Kidney tubule cell (primary cell): Measurements from ENCODE around the gene LRRC37A.
"Not testable (repeated sequence)": the region's sequence is repeated elsewhere in the genome, so short reads cannot be mapped to it uniquely, and the experiment has no call there.

ENCODE experiments used
- DNase-seq: peaks from one replicate; pipeline ENCODE4 v3.0.0-alpha.2; 2018; ENCODE audit warnings: low spot score

Gene LRRC37A

DNA sequence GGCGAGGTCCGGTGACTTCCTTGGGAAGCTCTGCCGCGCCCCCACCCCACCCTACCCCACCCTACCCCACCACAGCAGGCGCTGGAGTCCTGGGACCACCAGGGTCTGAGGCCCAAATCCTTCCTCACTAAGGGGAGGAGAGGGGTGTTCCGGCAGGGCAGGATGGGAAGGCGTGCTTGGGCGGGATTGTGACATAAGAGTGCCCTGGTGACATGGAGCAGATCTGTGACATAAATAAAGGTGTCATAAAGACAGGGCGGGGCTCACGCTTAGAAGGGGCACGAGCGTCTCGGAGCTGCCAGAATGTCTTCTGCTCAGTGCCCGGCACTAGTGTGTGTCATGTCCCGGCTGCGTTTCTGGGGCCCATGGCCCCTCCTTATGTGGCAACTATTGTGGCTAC is at the start of gene LRRC37A:
Gene LRRC37A, plus strand, starts transcription at position 301 of the 400 bp plus-strand sequence. Its CDS starts 3 bp downstream, at position 304.
- not testable (repeated sequence) for DNase-seq

DNA sequence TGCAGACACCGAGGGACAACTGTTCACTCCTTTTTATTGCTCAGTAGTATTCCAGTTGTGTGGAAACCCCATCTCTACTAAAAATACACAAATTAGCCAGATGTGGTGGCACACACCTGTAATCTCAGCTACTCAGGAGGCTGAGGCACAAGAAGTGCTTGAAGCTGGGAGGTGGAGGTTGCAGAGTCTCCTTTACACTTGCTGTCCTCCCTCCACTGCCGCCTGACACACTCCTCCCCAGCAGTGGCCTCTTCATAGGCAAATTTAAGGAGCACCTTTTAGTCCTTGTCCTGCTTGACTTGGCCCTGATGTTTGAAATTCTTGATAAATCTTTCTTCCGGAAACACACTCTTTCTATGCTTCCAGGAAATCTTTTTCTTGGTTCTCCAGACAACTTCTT is 45.8 kb upstream of the LRRC37A start:
- not testable (repeated sequence) for DNase-seq

DNA sequence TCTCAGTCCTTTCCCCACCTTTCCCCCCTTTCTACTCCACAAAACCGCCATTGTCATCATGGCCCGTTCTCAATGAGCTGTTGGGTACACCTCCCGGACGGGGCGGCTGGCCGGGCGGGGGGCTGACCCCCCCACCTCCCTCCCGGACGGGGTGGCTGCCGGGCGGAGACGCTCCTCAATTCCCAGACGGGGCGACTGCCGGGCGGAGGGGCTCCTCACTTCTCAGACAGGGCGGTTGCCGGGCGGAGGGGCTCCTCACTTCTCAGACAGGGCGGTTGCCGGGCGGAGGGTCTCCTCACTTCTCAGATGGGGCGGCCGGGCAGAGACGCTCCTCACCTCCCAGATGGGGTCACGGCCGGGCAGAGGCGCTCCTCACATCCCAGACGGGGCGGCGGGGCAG is 42.1 kb upstream of the LRRC37A start:
- DNase-seq, result not testable (repeated sequence)

DNA sequence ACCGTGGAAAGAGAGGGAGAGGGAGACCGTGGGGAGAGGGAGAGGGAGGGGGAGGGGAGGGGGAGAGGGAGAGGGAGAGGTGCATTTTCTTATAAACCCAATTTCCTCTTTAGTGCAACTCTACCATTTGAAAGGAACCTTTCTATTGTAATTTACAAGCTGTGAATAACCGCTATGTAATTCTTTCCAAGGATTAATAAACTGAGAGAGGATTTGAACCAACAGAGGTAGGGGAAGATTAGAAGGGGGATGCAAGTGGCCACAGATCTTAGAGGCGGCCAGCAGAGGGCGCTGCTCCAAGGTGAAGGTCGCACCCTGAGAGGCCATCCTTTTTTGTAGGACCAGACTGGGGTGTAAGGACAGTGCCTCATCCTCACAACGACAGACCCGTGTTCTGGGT is 41.2 kb upstream of the LRRC37A start:
- DNase-seq, result peak; percentile 74

DNA sequence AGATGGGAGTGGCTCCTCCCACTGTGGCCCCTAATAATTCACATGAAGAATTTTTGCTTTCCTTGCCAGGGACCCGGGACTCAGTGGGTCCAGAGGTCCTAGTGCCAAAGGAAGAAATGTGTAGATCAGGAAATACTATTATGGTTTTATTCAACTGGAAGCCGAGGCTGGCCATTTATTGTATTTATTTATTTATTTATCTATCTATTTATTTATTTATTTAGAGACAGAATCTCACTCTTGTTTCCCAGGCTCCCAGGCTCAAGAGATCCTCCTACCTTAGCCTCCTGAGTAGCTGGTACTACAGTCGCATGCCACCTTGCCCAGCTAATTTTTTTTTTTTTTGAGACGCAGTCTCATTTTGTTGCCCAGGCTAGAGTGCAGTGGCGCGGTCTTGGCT is 40.7 kb upstream of the LRRC37A start:
- not testable (repeated sequence) for DNase-seq

DNA sequence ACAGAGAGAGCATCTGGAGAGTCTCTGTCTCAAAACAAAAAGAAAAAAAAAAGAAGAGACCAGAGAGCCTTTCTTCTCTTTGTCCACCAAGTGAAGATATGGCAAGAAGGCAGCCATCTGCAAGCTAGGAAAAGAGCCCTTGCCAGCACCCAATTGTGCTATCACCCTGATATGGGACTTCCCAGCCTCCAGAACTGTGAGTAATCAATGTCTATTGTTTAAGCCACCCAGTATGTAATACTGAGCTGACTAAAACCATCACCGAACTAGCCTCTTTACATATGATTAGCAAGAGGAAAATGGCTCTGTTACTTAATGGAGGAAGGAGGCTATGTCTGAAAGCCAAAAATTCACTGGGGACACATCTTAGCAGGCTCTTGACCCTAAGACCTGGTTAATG is 38.6 kb upstream of the LRRC37A start:
- DNase-seq, result not testable (repeated sequence)

DNA sequence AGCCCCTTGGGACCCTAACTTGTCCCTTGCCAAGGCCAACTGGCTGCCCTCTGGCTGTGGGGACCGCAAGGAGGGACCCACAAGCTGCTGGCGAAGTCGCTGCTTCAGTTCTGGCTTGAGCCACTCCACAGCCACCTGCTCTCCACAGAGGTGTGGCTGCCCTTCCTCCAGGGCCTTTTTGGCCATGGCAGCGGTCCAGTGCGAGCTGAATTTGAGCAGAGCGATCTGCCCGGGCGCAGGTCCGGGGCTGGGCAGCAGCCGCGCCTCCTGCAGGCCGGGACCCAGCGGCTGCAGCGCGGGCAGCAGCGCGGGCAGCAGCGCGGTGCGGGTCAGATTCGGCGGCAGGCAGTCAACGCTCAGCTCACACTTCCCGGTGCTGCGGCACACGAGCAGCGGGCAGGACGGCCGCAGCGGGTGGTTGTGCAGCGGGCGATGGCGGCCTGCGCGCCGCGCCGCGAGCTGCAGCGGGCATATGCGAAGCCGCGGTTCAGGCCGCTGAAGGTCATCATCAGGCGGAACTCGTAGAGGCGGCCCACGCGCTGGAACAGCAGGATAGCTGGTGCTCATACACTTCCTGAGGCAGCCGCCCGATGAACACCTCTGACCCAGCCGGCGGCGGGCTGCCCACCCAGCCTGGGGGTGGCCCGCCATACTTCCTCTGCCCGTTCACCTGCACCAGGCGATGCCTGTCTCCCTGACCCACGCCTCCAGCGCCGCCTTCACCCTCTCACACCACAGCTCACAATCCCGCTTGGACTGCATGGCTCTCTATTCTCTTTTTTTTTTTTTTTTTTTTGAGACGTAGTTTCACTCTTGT is 34.9 kb upstream of the LRRC37A start:
- DNase-seq, result peak; percentile 58

DNA sequence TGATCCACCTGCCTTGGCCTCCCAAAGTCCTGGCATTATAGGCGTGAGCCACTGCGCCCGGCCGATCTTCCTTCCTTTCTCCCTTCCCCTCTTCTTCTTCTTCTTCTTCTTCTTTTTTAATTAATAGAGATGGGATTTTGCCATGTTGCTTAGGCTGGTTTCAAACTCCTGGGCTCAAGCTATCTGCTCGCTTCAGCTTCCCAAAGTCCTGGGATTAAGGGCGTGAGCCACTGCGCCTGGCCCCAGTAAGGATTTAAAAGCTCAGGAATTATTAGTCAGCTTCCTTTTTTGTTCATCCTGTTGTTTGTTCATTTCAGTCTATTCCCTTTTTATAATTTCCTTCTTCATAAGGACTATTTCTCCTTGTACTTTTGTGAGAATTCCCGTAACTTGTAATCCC is 32.7 kb upstream of the LRRC37A start:
- no peak for DNase-seq

DNA sequence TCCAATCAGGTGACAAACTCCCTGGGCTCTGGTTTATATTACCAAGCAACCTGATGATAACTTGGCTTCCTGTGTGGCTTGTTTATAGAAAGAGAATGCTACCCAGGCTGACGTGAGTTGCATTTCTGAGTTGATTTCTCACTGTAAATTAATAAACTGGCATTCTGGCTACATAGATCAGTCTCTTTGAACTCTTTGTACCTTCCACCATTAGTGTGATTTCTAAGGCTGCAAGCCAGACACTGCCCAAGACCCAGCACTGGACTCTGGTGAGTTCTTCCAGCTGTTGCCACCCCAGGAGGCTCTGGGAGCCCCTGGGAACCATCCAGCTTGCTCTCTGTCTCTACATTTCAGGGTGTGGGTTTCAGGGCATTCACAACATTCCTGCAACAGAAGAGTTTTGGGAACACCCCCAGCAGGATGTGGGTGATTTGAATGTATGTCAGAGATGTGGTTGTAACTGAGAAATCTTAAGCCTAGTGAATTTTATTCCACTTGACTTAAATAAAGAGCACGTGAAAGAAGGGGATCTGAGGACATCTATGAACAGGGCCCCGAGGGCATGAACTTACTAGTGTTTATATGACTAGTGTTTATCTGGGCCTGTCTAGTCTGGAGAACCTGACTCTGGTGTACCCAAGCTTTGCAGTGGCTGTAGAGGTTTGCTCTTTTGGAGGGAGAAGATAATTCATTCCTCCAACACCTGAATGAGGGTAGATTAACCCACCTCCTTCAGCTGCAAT is 30.3 kb upstream of the LRRC37A start:
- DNase-seq, result peak; percentile 93

DNA sequence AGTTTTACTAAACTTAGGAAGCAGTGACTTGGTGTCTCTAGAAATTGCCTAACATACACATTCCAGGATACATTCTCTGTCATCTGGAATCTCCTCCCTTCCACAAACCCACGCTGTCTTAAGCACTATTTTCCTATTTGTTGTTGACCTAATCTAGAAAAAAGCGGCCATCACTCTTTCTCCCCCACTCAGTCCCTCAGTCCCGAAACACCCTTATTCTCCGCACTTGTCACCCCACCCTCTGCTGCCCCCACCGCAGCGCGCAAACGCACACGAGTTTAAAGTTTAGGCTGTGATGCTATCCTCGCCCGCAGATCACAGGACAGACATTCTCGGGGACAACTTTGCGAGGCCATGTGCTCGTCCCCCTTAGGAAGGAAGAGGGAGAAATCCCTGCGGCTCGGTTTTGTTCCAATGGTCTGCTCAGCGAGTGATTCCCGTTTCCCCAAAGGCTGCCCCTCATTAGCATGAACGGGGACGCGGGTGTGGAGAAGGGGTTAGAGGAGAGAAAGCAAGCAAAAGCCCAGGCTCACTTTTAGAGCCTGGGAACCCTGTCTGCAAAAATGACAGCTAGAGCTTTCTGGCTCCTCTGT is 28.8 kb upstream of the LRRC37A start:
- not testable (repeated sequence) for DNase-seq

DNA sequence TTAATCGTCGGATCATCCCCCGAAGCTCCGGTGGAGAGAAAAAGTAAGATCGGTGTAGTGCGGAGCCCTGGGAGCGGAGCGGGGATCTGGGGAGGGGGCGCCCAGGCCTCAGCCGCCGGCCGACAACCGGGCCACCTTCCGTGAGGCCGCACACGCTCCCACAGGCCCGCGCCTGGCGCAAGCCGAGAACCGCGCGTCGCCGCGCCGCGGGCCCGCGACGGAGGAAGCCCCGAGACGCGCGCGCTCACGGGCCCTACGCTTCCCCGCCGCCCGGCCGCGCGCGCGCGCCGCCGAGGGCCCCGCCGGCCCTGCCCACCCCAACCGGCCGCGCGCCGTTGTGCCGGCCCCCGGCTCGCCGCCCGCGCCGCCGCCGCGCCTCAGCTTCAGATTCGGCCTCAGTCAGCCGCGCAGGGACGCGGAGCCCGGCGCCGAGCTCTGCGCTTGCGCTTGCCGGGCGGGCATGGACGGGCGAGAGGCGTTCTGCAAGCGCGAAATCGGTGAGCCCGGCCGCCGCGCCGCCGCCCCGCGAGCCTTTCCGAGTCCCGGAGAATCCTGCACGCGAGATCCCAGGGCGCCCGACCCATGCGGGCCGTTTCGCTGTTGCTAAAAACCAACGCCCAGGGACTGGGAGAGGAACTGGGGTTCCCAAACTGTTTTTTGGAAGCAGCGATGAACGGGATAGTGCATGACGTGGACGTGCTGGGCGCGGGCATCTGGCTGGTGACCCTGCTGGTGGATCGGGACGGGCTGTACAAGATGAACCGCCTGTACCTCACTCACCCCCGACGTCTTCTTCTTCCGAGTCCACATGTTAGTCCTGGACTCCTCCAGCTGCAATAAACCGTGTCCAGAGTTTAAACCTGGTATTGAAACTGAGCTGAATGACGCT is 28.0 kb upstream of the LRRC37A start:
- peak; percentile 88 for DNase-seq

DNA sequence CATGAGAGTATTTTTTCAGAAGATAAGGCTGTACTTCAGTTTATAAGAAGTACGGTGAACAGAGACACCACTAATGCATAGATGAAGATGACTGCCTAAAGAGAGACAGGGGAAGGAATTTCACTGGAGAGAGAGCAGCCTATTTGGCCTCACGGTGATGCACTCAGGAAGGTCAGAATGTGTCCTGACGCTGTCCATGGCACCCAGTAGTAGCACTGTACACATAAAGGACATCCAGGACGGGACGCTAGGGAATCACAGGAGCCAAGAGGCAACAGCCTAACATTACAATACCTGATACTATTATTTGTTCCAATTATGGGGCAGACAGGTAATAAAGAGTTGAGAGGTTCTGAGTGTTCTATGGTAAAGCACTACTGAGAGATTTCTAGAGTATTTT is 24.9 kb upstream of the LRRC37A start:
- DNase-seq, result no peak

DNA sequence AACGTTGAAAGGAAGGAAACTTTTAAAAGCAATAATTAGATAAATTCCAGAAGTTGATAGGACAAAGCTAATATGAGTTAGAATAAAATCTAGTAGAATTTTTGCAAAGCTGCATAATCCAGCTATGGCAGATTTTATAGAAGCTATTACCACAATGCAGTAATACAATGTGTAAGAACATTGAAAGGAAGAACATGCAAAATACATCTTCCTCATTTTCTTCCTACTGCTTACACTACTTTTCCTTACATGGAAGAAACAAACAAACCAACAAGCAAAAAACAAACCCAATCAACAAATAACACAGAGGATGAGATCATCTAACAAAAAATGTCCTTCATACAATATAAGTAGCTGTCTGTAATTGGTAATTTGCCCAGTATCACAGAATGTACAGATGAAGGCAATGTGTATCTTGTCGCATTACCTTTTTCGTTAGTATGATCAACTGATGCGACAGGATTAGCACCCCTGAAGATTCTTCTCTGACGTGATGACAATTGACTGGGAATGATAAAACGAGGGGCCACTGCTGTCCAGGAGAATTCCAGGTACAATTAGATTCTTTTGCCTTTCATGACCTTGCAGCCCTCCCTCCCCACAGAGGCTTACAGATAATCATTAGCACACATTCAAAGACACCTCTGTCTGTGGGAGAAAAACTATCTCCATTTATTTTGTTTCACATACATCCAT is 21.2 kb upstream of the LRRC37A start:
- DNase-seq, result no peak

DNA sequence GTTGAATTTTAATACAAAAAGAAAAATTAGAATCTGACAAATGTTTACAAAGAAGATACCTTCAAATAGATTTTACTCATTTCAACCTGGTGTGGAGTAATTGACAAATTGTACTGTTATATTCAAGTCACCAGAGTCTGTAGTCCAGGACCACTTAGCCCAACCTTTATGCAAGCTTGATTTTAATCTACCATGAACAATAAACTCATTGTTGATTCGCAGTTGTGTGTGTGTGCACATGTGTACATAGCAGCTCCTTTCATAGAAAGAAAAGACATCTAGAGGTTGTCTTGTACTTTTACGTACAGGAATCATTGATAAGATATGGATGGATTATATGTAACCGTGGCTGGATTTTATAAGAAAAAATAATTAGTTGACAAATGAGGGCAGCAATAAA is 20.7 kb upstream of the LRRC37A start:
- no peak for DNase-seq

DNA sequence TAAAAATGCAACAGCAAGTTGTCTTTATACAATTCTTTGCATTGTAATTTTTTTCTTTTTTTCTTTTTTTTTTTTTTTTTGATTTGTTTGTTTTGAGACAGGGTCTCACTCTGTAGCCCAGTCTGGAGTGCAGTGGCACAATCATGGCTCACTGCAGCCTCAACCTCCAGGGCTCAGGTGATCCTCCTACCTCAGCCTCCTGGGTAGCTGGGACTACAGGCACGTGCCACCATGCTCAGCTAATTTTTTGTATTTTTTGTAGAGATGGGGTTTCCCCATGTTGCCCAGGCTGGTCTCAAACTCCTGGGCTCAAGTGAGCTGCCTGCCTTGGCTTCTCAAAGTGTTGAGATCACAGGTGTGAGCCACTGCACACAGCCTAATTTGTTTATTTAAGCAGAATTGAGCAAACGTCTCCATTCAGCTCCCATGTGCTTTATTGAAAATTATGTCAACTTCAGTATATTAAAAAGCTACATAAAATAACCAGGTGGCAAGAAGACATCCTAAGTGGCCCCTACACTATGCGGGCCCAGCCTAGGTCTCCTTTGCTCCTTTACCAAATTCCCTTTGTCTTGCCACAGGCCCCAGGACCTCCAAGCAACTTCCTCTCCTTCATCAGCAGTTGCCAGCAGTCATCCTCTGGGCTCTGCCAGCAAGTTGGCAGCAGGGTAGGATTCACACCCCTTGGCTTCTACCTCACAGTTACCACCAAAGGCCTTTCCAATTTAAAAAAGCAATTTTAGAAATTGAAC is 18.0 kb upstream of the LRRC37A start:
- not testable (repeated sequence) for DNase-seq

DNA sequence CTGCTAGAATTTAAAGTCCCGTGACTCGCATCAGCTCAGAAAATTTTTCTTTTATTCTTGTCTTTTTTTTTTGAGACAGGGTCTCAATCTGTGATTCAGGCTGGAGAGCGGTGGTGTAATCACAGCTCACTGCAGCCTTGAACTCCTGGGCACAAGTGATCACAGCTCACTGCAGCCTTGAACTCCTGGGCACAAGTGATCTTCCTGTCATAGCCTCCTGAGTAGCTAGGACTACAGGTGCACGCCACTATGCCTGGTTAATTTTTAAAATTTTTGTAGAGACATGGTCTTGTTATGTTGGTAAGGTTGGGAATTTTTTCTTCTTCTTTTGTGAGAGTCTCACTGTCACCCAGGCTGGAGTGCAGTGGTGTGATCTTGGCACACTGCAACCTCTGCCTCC is 13.6 kb upstream of the LRRC37A start:
- not testable (repeated sequence) for DNase-seq

DNA sequence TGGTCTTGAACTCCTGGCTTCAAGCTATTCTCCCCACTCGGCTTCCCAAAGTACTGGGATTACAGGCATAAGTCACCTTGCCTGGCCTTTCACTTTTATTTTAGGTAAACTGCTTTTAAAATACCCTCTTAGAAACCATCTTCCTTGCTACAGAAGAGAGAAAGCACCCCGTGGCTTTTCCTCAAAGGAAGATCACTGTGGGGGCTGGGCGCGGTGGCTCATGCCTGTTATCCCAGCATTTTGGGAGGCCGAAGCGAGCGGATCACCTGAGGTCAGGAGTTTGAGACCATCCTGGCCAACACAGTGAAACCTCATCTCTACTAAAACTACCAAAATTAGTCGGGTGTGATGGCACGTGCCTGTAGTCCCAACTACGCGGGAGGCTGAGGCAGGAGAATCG is 12.3 kb upstream of the LRRC37A start:
- DNase-seq, result not testable (repeated sequence)

DNA sequence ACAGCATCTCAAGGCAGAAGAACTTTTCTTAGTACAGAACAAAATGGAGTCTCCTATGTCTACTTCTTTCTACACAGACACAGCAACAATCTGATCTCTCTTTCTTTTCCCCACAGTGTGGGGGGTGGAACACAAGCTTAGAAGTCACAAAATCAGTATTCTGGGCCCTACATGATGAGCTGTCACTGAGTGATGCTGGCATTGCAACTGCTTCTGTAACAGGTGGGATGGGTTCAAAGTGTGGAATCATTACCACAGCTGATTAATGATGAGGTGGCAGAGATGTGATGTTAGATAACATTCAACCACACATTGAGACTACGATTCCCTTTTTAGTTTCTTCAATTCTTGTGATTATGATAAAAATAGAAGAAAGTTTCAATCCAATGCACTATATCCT is 10.5 kb upstream of the LRRC37A start:
- peak; percentile 87 for DNase-seq

DNA sequence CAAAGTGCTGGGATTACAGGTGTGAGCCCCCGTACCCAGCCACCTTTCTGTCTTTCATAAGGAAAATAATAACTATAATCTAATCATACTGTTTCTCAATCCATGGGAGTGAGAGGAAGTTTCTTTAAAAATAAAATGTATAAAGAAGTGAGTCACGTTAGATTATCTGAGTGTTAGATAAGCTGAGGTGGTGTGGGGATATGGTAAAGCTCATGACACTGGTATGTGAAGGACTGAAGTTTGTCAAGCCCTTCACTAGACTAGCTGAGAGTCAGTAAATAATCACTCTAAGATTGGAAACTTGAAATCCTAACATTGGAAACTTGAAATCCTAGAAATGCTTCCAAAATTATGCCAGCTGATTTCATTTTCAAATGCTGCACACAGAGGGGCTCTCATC is 9.4 kb upstream of the LRRC37A start:
- not testable (repeated sequence) for DNase-seq

DNA sequence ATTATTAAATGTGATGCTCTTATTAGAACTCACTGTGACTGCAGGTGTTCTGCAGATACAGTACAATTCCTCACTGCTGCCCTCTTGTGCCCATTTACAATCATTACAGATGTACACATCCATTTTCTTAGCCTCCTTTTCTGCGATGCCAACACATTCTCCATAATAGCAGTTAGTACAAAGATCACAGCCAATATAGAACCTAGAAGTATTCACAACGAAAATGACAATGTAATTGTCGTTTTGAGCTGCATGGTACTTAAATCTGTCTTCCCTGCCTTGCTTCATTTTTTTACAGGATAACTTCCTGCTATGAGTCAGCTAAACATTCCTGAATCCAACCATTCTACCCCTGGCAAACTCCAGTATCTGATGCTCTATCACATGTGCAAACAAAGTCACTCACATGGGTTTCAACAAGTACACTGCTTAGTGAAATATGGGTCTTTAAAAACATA is 8.1 kb upstream of the LRRC37A start:
- DNase-seq, result peak; percentile 84
